ENCODE measurements around the gene TMBIM6. TPM values are rescaled to one million over a fixed set of nuclear protein-coding genes. Genes with fewer than 3 reads are reported as not detected.

The TMBIM6 gene
- total and polyA plus RNA-seq, 9 of the 15 experiments (the other 6 are each of a cell fraction or from before 2014, with no cell fraction given) = 147 to 1,288 (median 352) TPM

- TF ChIP-seq MGA (IDR thresholded peaks at IDR 0.05) (peak; percentile 67), SMAD4 (CRISPR knock-in tag; conservative IDR thresholded peaks at IDR 0.05) (peak; percentile 75), SMARCA5 (IDR thresholded peaks at IDR 0.05) (no peak), ZNF395 (CRISPR knock-in tag; IDR thresholded peaks at IDR 0.05) (peak; percentile 95), ZHX1 (conservative IDR thresholded peaks at IDR 0.05; ENCODE audit: low read length) (no peak), ZNF511 (CRISPR knock-in tag; IDR thresholded peaks at IDR 0.05) (no peak), MCM7 (IDR thresholded peaks at IDR 0.05) (no peak), ZNF696 (CRISPR knock-in tag; conservative IDR thresholded peaks at IDR 0.05) (no peak), OTX1 (CRISPR knock-in tag; IDR thresholded peaks at IDR 0.05) (0 out of 2 replicates have a peak, but pooled peaks have one; percentile 55), ZNF512 (tag; IDR thresholded peaks at IDR 0.05) (no peak)
These were observed 10.7 kb upstream of the TMBIM6 start (continued) for GRCh38 chr12:49730568-49731101.

Measured in K562 (cell line).